Sciatic nerve (tissue), 2 donors: ENCODE data around the gene GSK3A. TPM values are rescaled to one million over a fixed set of nuclear protein-coding genes. Genes with fewer than 3 reads are reported as not detected.

Experiments
- ATAC-seq: fragments of 200-7000 bp; cut with Tn5 transposase; one replicate; pipeline ENCODE4 v1.9.1; 2020; ENCODE audit warnings: mild to moderate bottlenecking, moderate library complexity
- DNase-seq: peaks from one replicate; pipeline ENCODE4 v3.0.0-alpha.2; 2020; ENCODE audit warnings: low spot score
- intact Hi-C: fragments of 100-400 bp; cut with DNase I; formaldehyde crosslinking; loops from one replicate; pipeline ENCODE4 v1.14.2; 2022
- total RNA-seq: library from RNA; stranded (reverse); fragmentation: NEBNext Ultra II Directional; extraction: Animal tissue kit (Norgen Biotek cat#: 25700); gene quantifications from one replicate; pipeline ENCODE4 v1.2.1, GENCODE V29; 2021
- donor health status: DM: no; HTN: no; CAD: no.
- donor health status: DM: no; HTN: no; CAD: no.

The GSK3A gene
- total RNA-seq, 1 donor from 2014 or later = 29.2 TPM

GRCh38 chr19:42216653-42217519 is 25.5 kb downstream of the GSK3A start:
- DNase-seq (peak; percentile 76), ATAC-seq (peak; percentile 15)
- intact Hi-C loops = no loop called here

- intact Hi-C loops = no loop called here
- DNase-seq = no peak
- ATAC-seq = no peak
Observed at GRCh38 chr19:42214810-42215485, 27.5 kb downstream of the GSK3A start.

- DNase-seq (no peak), ATAC-seq (no peak)
- intact Hi-C loops = no loop called here
Observed at GRCh38 chr19:42212886-42213285, 29.5 kb downstream of the GSK3A start.

GRCh38 chr19:42208612-42209011 is 33.8 kb downstream of the GSK3A start:
- ATAC-seq (no peak), DNase-seq (no peak)
- intact Hi-C loops = no loop called here

GRCh38 chr19:42207767-42208271 is 34.6 kb downstream of the GSK3A start:
- ATAC-seq (no peak), DNase-seq (no peak)
- intact Hi-C loops = no loop called here

GRCh38 chr19:42206871-42207755 is 35.3 kb downstream of the GSK3A start:
- ATAC-seq (no peak), DNase-seq (no peak)
- intact Hi-C loops = no loop called here

- intact Hi-C loops = no loop called here
- no peak for DNase-seq
- ATAC-seq = no peak
Observed at GRCh38 chr19:42204664-42205063, 37.7 kb downstream of the GSK3A start.

GRCh38 chr19:42203700-42204099 is 38.7 kb downstream of the GSK3A start:
- ATAC-seq (no peak), DNase-seq (no peak)
- intact Hi-C loops = no loop called here

- ATAC-seq = no peak
- DNase-seq = no peak
- intact Hi-C loops = no loop called here
Observed at GRCh38 chr19:42202290-42202880, 40.0 kb downstream of the GSK3A start.

- DNase-seq (no peak), ATAC-seq (peak; percentile 73)
- intact Hi-C loops = no loop called here
Observed at GRCh38 chr19:42201489-42202289, 40.7 kb downstream of the GSK3A start.

- no peak for DNase-seq
- intact Hi-C loops = no loop called here
- ATAC-seq = no peak
Observed at GRCh38 chr19:42200116-42200715, 42.2 kb downstream of the GSK3A start.

- ATAC-seq = peak; percentile 8
Observed at GRCh38 chr19:42199440-42200115, 42.8 kb downstream of the GSK3A start.

GRCh38 chr19:42198676-42199439 is 43.5 kb downstream of the GSK3A start:
- intact Hi-C loops = no loop called here
- DNase-seq (no peak), ATAC-seq (peak; percentile 4)

More at GRCh38 chr19:42199440-42200115, 42.8 kb downstream of the GSK3A start:
- no peak for DNase-seq
- intact Hi-C loops = no loop called here

GRCh38 chr19:42197375-42197817 is 45.0 kb downstream of the GSK3A start:
- no peak for ATAC-seq
- intact Hi-C loops = no loop called here
- DNase-seq = no peak

GRCh38 chr19:42196011-42197001 is 46.1 kb downstream of the GSK3A start:
- intact Hi-C loops = no loop called here
- DNase-seq (no peak), ATAC-seq (no peak)
